Fibroblast of lung (primary cell): ENCODE data around the gene FBXL14. TPM values are rescaled to one million over a fixed set of nuclear protein-coding genes. Genes with fewer than 3 reads are reported as not detected.

Experiments
- DNase-seq, 2 donors: peaks; one replicate each; pipeline versions ENCODE4 v3.0.0 to v3.0.0-alpha.2; 2010; ENCODE audit warnings: low read depth in 2 of 2
- H2AFZ ChIP-seq: 2 replicates; pipeline ENCODE4 v1.5.1; 2012; ENCODE audit warnings: low read length, control low read depth, inconsistent platforms
- H3K27ac ChIP-seq: 2 replicates; pipeline ENCODE4 v1.5.1; 2011; ENCODE audit warnings: low read length, control low read depth; ENCODE audit not compliant: insufficient read depth
- H3K27me3 ChIP-seq: 2 replicates; pipeline ENCODE4 v1.5.1; 2011; ENCODE audit warnings: mild to moderate bottlenecking, low read length; ENCODE audit not compliant: control insufficient read depth, insufficient read depth
- H3K36me3 ChIP-seq: 2 replicates; pipeline ENCODE4 v1.5.1; 2011; ENCODE audit warnings: low read length; ENCODE audit not compliant: control insufficient read depth, insufficient read depth
- H3K4me1 ChIP-seq: 2 replicates; pipeline ENCODE4 v1.5.1; 2011; ENCODE audit warnings: low read length; ENCODE audit not compliant: control insufficient read depth, insufficient read depth; ENCODE audit errors: extremely low read depth
- H3K4me2 ChIP-seq: 2 replicates; pipeline ENCODE4 v1.5.1; 2011; ENCODE audit warnings: low read length, control low read depth; ENCODE audit not compliant: insufficient read depth; ENCODE audit errors: extremely low read depth
- H3K4me3 ChIP-seq, 4 experiments: fragments of 200-600 bp in 1 of 4; sonication (generic) in 1 of 4; replicated peaks in 1 of 4; 2 replicates each; pipeline ENCODE4 v1.5.1; 2011 to 2016; ENCODE audit warnings: low read length in 4 of 4, low read depth in 3 of 4, mild to moderate bottlenecking in 3 of 4, control low read depth in 2 of 4, inconsistent platforms in 1 of 4, mixed read lengths in 1 of 4; ENCODE audit not compliant: insufficient read depth in 1 of 4; ENCODE audit errors: control extremely low read depth in 1 of 4
- H3K79me2 ChIP-seq: 2 replicates; pipeline ENCODE4 v1.5.1; 2012; ENCODE audit warnings: mild to moderate bottlenecking, low read length, inconsistent platforms; ENCODE audit not compliant: control insufficient read depth, insufficient read depth
- H3K9ac ChIP-seq: 2 replicates; pipeline ENCODE4 v1.5.1; 2011; ENCODE audit warnings: mild to moderate bottlenecking, low read length, control low read depth; ENCODE audit not compliant: insufficient read depth
- H3K9me3 ChIP-seq: 2 replicates; pipeline ENCODE4 v1.5.1; 2012; ENCODE audit warnings: low read depth, low read length; ENCODE audit not compliant: control insufficient read depth, insufficient read depth
- H4K20me1 ChIP-seq: 2 replicates; pipeline ENCODE4 v1.5.1; 2011; ENCODE audit warnings: low read length; ENCODE audit not compliant: control insufficient read depth, insufficient read depth; ENCODE audit errors: extremely low read depth
- EZH2 ChIP-seq: IDR thresholded peaks from 2 replicates; pipeline ENCODE4 v1.5.1; 2012; ENCODE audit warnings: low read length, control low read depth, mild to moderate bottlenecking; ENCODE audit errors: missing control alignments
- polyA plus RNA-seq, 2 donors: library from polyadenylated mRNA; depleted of rRNA in 1 of 2; stranded (reverse) in 1 of 2; unstranded in 1 of 2; fragments of >200 nt; gene quantifications; 2 replicates each; pipeline ENCODE4 v1.2.1, GENCODE V29; 2011 to 2012; ENCODE audit warnings: missing spikeins in 1 of 2
- total RNA-seq: library from RNA; depleted of rRNA; stranded (reverse); fragments of >200 nt; gene quantifications from 2 replicates; pipeline ENCODE4 v1.2.1, GENCODE V29; 2014
- TF ChIP-seq, protein P1 (sequence below), 2 donors: IDR thresholded peaks in 1 of 2; conservative IDR thresholded peaks in 1 of 2; 1 replicate in 1 of 2; 2 replicates in 1 of 2; pipeline ENCODE4 v1.5.1; 2011 to 2012; ENCODE audit warnings: low read length in 2 of 2, control low read depth in 1 of 2, inconsistent platforms in 1 of 2, low read depth in 1 of 2, mild to moderate bottlenecking in 1 of 2

Gene FBXL14
- total and polyA plus RNA-seq, 2 donors (not counting 1 experiment from before 2014, with no cell fraction given), result 2.6 to 6.4 TPM

DNA sequence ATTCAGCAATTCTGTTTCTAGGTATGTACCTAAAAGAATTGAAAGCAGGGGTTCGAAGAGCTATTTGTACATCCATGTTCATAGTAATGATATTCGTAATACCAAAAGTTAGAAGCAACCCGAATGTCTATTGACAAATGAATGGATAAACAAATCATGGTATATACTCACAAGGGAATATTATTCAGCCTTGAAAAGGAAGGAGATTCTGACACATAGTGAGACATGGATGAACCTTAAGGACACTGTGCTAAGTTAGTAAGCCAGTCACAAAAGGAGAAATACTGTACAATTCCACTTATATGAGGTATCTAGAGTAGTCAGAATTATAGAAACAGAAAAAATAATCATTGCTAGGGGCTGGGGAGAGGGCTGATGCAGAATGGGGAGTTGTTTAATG is 4.4 kb upstream of the FBXL14 start:
- Histone ChIP-seq H3K9ac (no peak overlapping the region), H4K20me1 (no peaks in the 10 kb centered on the region), H3K79me2 (peaks cover 67% of the 10 kb centered on the region), H3K9me3 (no peaks in the 10 kb centered on the region), H3K4me1 (peaks cover 7% of the 10 kb centered on the region), H3K36me3 (no peaks in the 10 kb centered on the region), H3K4me2 (no peak overlapping the region), H3K27me3 (no peaks in the 10 kb centered on the region), H2AFZ (no peak overlapping the region), H3K27ac (no peak overlapping the region), H3K4me3 (no peak overlapping the region)
- no peak for TF ChIP-seq EZH2
- TF ChIP-seq, protein P1, sequence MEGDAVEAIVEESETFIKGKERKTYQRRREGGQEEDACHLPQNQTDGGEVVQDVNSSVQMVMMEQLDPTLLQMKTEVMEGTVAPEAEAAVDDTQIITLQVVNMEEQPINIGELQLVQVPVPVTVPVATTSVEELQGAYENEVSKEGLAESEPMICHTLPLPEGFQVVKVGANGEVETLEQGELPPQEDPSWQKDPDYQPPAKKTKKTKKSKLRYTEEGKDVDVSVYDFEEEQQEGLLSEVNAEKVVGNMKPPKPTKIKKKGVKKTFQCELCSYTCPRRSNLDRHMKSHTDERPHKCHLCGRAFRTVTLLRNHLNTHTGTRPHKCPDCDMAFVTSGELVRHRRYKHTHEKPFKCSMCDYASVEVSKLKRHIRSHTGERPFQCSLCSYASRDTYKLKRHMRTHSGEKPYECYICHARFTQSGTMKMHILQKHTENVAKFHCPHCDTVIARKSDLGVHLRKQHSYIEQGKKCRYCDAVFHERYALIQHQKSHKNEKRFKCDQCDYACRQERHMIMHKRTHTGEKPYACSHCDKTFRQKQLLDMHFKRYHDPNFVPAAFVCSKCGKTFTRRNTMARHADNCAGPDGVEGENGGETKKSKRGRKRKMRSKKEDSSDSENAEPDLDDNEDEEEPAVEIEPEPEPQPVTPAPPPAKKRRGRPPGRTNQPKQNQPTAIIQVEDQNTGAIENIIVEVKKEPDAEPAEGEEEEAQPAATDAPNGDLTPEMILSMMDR (conservative IDR thresholded peaks at IDR 0.05 in 1 of 2, IDR thresholded peaks at IDR 0.05 in 1 of 2; ENCODE audit: low read depth in 1 of 2, low read length in 2 of 2), result no peak
- no peak for DNase-seq

DNA sequence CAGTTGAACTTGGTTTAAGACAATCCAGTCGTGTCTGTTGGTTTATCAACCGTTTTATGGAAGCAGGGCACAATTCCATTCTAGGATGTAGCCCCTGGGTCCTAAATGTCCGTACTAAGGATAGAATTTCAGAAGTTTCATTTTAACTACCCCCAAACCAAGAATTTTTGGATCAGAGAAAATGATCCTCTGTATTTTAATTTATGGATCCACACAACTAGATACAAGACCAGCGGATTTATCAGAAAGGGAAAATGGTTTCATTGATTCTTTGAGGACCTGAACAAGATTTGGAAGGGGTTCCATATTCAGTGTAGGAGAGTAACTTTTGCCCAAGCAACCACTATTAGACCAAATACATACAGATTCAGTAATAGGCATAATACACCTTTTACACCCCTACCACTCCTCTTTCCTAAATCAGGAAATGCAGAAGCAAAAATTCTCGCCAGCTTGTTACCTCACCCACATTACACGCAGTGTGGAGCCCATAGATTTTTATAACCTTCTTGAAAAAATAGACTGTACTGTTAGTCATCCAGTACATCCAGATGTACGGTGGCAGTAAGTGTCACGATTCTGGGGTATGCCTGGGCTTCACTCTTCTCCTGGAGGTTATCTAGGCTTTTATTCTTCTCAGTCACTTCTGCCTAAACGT is 1.4 kb upstream of the FBXL14 start:
- no peaks in the 10 kb centered on the region for H3K9me3 ChIP-seq
- H3K79me2 ChIP-seq, result peaks cover 74% of the 10 kb centered on the region
- H2AFZ ChIP-seq, result peak overlapping the region; percentile 47
- peaks cover 17% of the 10 kb centered on the region for H3K4me1 ChIP-seq
- peaks cover 2% of the 10 kb centered on the region for H4K20me1 ChIP-seq
- no peaks in the 10 kb centered on the region for H3K27me3 ChIP-seq
- H3K36me3 ChIP-seq, result peaks cover 2% of the 10 kb centered on the region
- no peak overlapping the region for H3K9ac ChIP-seq
- peak overlapping the region; percentile 97 for H3K4me2 ChIP-seq
- DNase-seq, result peak in 1 of 2 donors; percentile 37
- H3K4me3 ChIP-seq, result peak overlapping the region in 3 of 4 experiments; percentile 71 to 88 (median 76)
- TF ChIP-seq EZH2, result no peak
- H3K27ac ChIP-seq, result peak overlapping the region; percentile 86

DNA sequence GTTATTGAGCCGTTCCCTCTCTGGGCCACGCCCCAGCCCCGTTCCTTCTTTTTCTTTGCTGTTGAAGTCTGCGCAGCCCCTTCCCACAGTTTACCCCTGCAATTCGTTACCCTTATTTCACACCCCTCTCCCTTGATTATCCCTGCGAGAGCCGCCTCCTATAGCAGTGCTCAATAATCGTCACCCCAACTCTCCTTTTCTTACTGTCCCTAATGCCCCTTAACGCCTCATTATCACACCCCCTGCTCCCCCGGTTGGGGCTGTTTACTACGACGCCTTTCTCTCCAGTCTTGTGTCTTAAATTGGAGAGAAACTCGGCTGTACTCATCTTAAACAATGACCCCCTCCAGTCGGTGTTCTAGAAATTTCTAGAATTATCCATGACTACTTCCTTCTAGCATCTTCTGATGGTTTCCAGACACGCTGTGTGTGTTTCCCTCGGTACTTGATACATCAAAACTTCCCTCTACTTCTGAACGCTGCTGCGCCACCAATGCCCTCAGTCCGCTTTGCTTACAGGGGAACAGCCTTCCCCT is 713 bp upstream of the FBXL14 start:
- Histone ChIP-seq H3K27ac (peak overlapping the region; percentile 86), H3K9me3 (no peaks in the 10 kb centered on the region), H3K4me2 (peak overlapping the region; percentile 97), H3K4me1 (peaks cover 17% of the 10 kb centered on the region), H4K20me1 (peaks cover 2% of the 10 kb centered on the region), H3K9ac (peak overlapping the region; percentile 81), H3K36me3 (peaks cover 2% of the 10 kb centered on the region), H3K79me2 (peaks cover 72% of the 10 kb centered on the region), H2AFZ (peak overlapping the region; percentile 47), H3K27me3 (no peaks in the 10 kb centered on the region), H3K4me3 (peak overlapping the region; percentile 70 to 88 (median 74))
- TF ChIP-seq EZH2, result no peak
- TF ChIP-seq, protein P1 (conservative IDR thresholded peaks at IDR 0.05 in 1 of 2, IDR thresholded peaks at IDR 0.05 in 1 of 2; ENCODE audit: low read depth in 1 of 2, low read length in 2 of 2), result no peak
- DNase-seq, result peak in 1 of 2 donors; percentile 44
